NCI-H2029 treated with DMSO at 0.1 percent for 48 hours (cell line): Measurements from ENCODE around the gene GDE1.
"Not testable (repeated sequence)": the region's sequence is repeated elsewhere in the genome, so short reads cannot be mapped to it uniquely, and the experiment has no call there.

Experiments
- DNase-seq: peaks from one replicate; lab custom pipeline; 2025; lab: John Stamatoyannopoulos, UW

GDE1 gene

GRCh38 chr16:19521471-19522396 is at the start of gene GDE1:
Gene GDE1, minus strand, starts transcription at chr16:19522098. Its CDS starts 134 bp downstream, at chr16:19521964.
- DNase-seq: peak; percentile 65

GRCh38 chr16:19567560-19567959 is 45.7 kb upstream of the GDE1 start:
- no peak for DNase-seq

- DNase-seq: no peak
Observed at GRCh38 chr16:19566362-19566761, 44.5 kb upstream of the GDE1 start.

GRCh38 chr16:19563377-19563776 is 41.5 kb upstream of the GDE1 start:
- no peak for DNase-seq

- no peak for DNase-seq
Observed at GRCh38 chr16:19560078-19560477, 38.2 kb upstream of the GDE1 start.

GRCh38 chr16:19559242-19559910 is 37.5 kb upstream of the GDE1 start:
- peak; percentile 27 for DNase-seq

GRCh38 chr16:19555938-19556771 is 34.3 kb upstream of the GDE1 start:
- DNase-seq: no peak

- DNase-seq: peak; percentile 83
Observed at GRCh38 chr16:19555186-19555937, 33.5 kb upstream of the GDE1 start, which contains the start of gene VPS35L. Gene VPS35L, plus strand, starts transcription at chr16:19555703. Its CDS starts 27 bp downstream, at chr16:19555730.

GRCh38 chr16:19549673-19550072 is 27.8 kb upstream of the GDE1 start:
- no peak for DNase-seq

- DNase-seq: no peak
Observed at GRCh38 chr16:19548144-19548543, 26.2 kb upstream of the GDE1 start.

- DNase-seq: not testable (repeated sequence)
Observed at GRCh38 chr16:19543278-19543996, 21.5 kb upstream of the GDE1 start.

GRCh38 chr16:19542138-19542821 is 20.4 kb upstream of the GDE1 start:
- peak; percentile 85 for DNase-seq

GRCh38 chr16:19540241-19540970 is 18.5 kb upstream of the GDE1 start:
- DNase-seq: no peak

GRCh38 chr16:19532601-19533000 is 10.7 kb upstream of the GDE1 start:
- no peak for DNase-seq

- DNase-seq: no peak
Observed at GRCh38 chr16:19528666-19529065, 6.8 kb upstream of the GDE1 start.

GRCh38 chr16:19527161-19527560 is 5.3 kb upstream of the GDE1 start:
- DNase-seq: no peak

GRCh38 chr16:19525385-19525723 is 3.5 kb upstream of the GDE1 start:
- no peak for DNase-seq

GRCh38 chr16:19524616-19525384 is 2.9 kb upstream of the GDE1 start:
- DNase-seq: no peak

GRCh38 chr16:19524356-19524615 is 2.4 kb upstream of the GDE1 start:
- DNase-seq: no peak
